HUES6 (cell line): ENCODE results near the gene EXOC6B.

Experiments used
- H3K27ac ChIP-seq: 2 replicates; pipeline ENCODE4 v1.7.0; 2013; ENCODE audit warnings: low read depth, mild to moderate bottlenecking, low read length, inconsistent platforms
- H3K27me3 ChIP-seq: 2 replicates; pipeline ENCODE4 v1.6.1; 2013; ENCODE audit warnings: low read length; ENCODE audit not compliant: control insufficient read depth, insufficient read depth
- H3K36me3 ChIP-seq: 2 replicates; pipeline ENCODE4 v1.6.1; 2013; ENCODE audit warnings: low read length; ENCODE audit not compliant: control insufficient read depth, insufficient read depth
- H3K4me1 ChIP-seq: 2 replicates; pipeline ENCODE4 v1.6.1; 2013; ENCODE audit warnings: low read length; ENCODE audit not compliant: control insufficient read depth, insufficient read depth
- H3K4me3 ChIP-seq: 2 replicates; pipeline ENCODE4 v1.5.1; 2013; ENCODE audit warnings: low read depth, low read length
- H3K9ac ChIP-seq: one replicate; pipeline ENCODE4 v1.6.1; 2013; ENCODE audit warnings: mild to moderate bottlenecking, low read length
- H3K9me3 ChIP-seq: 2 replicates; pipeline ENCODE4 v1.6.1; 2013; ENCODE audit warnings: low read depth, low read length; ENCODE audit not compliant: control insufficient read depth, insufficient read depth

The EXOC6B gene

DNA sequence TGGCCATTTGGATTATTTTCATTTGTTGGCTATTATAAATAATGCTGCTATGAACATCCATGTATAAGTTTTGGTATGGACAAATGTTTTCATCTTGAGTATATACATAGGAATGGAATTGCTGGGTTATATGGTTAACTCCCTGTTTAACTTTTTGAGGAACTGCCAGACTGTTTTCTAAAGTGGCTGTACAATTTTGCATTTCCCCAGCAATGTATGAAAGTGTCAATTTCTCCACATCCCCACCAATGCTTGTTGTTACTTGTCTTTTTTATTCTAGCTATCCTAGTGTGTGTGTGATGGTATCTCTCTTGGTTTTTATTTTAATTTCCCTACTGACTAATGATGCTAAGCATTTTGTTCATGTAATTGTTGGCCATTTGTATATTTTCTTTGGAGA is 587.5 kb downstream of the EXOC6B start:
- Histone ChIP-seq H3K36me3 (no peaks in the 10 kb centered on the region), H3K27ac (no peak overlapping the region), H3K4me1 (peaks cover 17% of the 10 kb centered on the region), H3K27me3 (no peaks in the 10 kb centered on the region), H3K9ac (no peak overlapping the region), H3K4me3 (no peak overlapping the region), H3K9me3 (no peaks in the 10 kb centered on the region)

GRCh38 chr2:72237549-72237948 is 588.3 kb downstream of the EXOC6B start:
- Histone ChIP-seq H3K27ac (peak overlapping the region; percentile 36; the same call in 1 of the 2 replicates), H3K4me1 (peaks cover 20% of the 10 kb centered on the region), H3K9me3 (no peaks in the 10 kb centered on the region), H3K9ac (no peak overlapping the region), H3K36me3 (no peaks in the 10 kb centered on the region), H3K27me3 (no peaks in the 10 kb centered on the region), H3K4me3 (no peak overlapping the region)

DNA sequence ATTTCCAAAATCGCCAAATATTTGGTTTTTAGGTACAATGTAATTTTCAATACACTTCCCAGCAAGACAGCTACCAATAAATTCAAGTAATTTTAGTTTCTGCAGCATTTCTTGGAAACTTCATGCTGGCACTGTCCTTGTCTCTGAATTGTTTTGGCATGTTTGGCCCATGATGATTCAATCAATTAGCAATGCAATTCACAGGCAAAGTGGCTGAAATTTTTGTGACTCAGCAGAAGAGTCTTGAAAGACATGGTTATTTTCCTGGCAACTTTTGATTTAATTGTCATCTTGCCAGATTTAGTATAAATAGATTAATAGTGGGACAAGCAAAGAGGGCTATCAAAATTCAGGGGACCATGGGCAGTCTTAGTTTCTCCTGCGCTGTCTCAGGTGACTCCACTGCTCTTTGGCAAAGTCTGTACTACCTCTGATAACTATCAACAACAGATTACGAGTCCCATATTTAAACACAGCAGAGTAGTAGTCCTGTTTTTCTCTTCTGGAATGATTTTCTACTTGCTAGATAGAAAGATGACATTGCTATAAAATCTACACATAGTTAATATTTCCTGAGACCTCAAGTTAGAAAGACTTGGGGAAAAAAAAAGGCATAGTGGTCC is 589.3 kb downstream of the EXOC6B start:
- Histone ChIP-seq H3K4me1 (peaks cover 20% of the 10 kb centered on the region), H3K4me3 (no peak overlapping the region), H3K27me3 (no peaks in the 10 kb centered on the region), H3K9ac (no peak overlapping the region), H3K27ac (peak overlapping the region; percentile 36), H3K36me3 (no peaks in the 10 kb centered on the region), H3K9me3 (no peaks in the 10 kb centered on the region)

- H3K27ac ChIP-seq, result peak overlapping the region; percentile 36
- H3K9me3 ChIP-seq, result no peaks in the 10 kb centered on the region
- no peaks in the 10 kb centered on the region for H3K36me3 ChIP-seq
- H3K9ac ChIP-seq, result no peak overlapping the region
- H3K4me1 ChIP-seq, result peaks cover 23% of the 10 kb centered on the region
- no peaks in the 10 kb centered on the region for H3K27me3 ChIP-seq
- no peak overlapping the region for H3K4me3 ChIP-seq
Measured at GRCh38 chr2:72235497-72236415, 590.1 kb downstream of the EXOC6B start.

DNA sequence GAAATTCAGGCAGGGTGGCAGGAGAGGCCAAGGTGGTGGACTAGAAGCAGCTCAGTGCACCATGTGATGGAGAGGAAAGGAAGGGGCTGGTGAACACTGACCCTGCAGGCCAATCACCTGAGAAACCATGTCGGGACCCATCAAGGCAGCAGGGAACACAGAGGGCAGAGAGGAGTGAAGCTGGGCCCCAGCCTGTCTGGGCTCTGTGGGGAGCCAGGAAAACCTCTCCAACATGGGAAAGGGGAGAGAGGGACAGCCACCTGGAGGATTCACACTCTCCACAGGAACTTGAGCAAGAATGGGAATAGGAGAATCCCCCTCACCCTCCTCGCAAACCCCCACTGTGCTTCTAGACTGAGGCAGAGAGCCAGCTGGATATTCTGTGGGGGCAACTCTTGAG is 592.6 kb downstream of the EXOC6B start:
- Histone ChIP-seq H3K36me3 (no peaks in the 10 kb centered on the region), H3K9me3 (no peaks in the 10 kb centered on the region), H3K27me3 (no peaks in the 10 kb centered on the region), H3K4me3 (no peak overlapping the region), H3K9ac (no peak overlapping the region), H3K27ac (no peak overlapping the region), H3K4me1 (peaks cover 34% of the 10 kb centered on the region)

GRCh38 chr2:72222829-72223564 is 602.8 kb downstream of the EXOC6B start:
- Histone ChIP-seq H3K4me1 (peaks cover 12% of the 10 kb centered on the region), H3K27me3 (no peaks in the 10 kb centered on the region), H3K9me3 (no peaks in the 10 kb centered on the region), H3K36me3 (no peaks in the 10 kb centered on the region), H3K4me3 (no peak overlapping the region), H3K27ac (no peak overlapping the region), H3K9ac (no peak overlapping the region)

DNA sequence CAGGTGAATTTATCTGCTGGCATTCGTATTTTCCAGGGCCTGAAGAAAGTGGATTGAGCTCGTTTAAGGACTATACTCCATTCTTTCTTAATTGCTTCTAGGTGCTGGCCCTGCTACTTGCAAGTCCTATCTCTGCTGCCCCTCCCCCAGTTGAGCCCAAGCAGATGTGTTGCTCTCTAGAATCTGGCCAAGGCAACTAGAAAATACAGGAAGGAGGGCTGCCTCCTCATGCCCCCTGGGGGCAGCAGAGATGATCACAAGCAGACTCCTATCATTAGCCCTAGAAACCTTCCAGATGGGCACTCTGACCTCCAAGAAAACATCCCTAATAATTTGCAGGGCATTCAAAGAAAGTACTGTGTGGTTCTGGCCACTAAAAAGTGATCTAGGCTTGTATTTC is 605.7 kb downstream of the EXOC6B start:
- no peak overlapping the region for H3K27ac ChIP-seq
- H3K27me3 ChIP-seq, result no peaks in the 10 kb centered on the region
- no peaks in the 10 kb centered on the region for H3K36me3 ChIP-seq
- H3K4me3 ChIP-seq, result no peak overlapping the region
- H3K9me3 ChIP-seq, result no peaks in the 10 kb centered on the region
- peaks cover 12% of the 10 kb centered on the region for H3K4me1 ChIP-seq
- no peak overlapping the region for H3K9ac ChIP-seq

DNA sequence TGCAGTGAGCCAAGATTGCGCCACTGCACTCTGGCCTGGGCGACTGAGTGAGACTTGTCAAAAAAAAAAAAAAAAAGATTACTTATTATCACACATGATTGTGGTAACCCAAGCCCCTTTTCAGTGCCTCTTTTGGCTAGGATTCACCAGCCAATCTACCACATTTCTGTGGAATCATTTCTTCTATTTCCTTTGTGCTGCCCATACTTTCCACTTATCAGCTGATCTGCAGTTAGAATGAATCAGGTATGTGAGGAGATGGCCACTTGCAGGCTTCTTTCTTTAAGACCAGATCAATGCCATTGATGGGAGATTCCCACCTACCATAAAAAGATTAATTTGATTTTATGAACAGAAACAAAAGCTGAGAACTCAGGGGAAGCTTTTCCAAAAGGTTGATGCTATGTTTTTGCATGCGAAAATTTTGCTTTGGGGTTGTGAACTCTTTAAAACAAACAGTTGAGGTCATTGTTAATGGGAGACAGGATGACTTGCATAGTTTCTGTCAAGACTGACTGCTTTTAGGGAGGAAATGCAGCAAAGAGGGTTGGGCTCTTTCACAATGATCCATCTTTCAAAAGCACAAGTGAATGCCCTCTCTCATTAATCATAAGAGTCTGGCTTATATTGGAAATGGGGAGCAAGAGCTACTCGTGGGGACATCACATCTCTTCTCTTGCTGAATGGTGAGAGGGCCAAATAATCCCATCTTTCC is 611.2 kb downstream of the EXOC6B start:
- Histone ChIP-seq H3K9me3 (no peaks in the 10 kb centered on the region), H3K4me3 (no peak overlapping the region), H3K27ac (no peak overlapping the region), H3K4me1 (peaks cover 20% of the 10 kb centered on the region), H3K36me3 (no peaks in the 10 kb centered on the region), H3K9ac (no peak overlapping the region), H3K27me3 (no peaks in the 10 kb centered on the region)

GRCh38 chr2:72212486-72212855 is 613.4 kb downstream of the EXOC6B start:
- H3K27ac ChIP-seq, result no peak overlapping the region
- H3K36me3 ChIP-seq, result no peaks in the 10 kb centered on the region
- H3K4me3 ChIP-seq, result no peak overlapping the region
- no peaks in the 10 kb centered on the region for H3K9me3 ChIP-seq
- H3K4me1 ChIP-seq, result peaks cover 14% of the 10 kb centered on the region
- H3K9ac ChIP-seq, result no peak overlapping the region
- H3K27me3 ChIP-seq, result no peaks in the 10 kb centered on the region

GRCh38 chr2:72211777-72212485 is 613.9 kb downstream of the EXOC6B start:
- Histone ChIP-seq H3K9ac (no peak overlapping the region), H3K9me3 (no peaks in the 10 kb centered on the region)

More at GRCh38 chr2:72211777-72212485, 613.9 kb downstream of the EXOC6B start:
- Histone ChIP-seq H3K36me3 (no peaks in the 10 kb centered on the region), H3K4me1 (peaks cover 14% of the 10 kb centered on the region), H3K27me3 (no peaks in the 10 kb centered on the region), H3K27ac (no peak overlapping the region), H3K4me3 (no peak overlapping the region)
